IMR-90 (cell line): ENCODE measurements around the gene EIF4B.

Source experiments
- CTCF ChIP-seq: conservative IDR thresholded peaks from 2 replicates; pipeline ENCODE4 v1.5.1; 2012; ENCODE audit warnings: mild to moderate bottlenecking, low read depth, low read length, improper control_type of control experiment
- MAZ ChIP-seq: IDR thresholded peaks from 2 replicates; pipeline ENCODE4 v1.6.1; 2012; ENCODE audit warnings: low read depth, mild to moderate bottlenecking, low read length, improper control_type of control experiment, moderate library complexity, borderline replicate concordance
- POLR2A ChIP-seq: IDR thresholded peaks from 2 replicates; pipeline ENCODE4 v1.6.1; 2012; ENCODE audit warnings: mild to moderate bottlenecking, low read depth, low read length

- TF ChIP-seq CTCF: no peak
- no peak for TF ChIP-seq POLR2A
- TF ChIP-seq MAZ: no peak
Observed at GRCh38 chr12:52975204-52975603, 31.1 kb upstream of the EIF4B start.
